Esophagus muscularis mucosa (tissue), 4 donors: ENCODE data around the gene PEX6. TPM values are rescaled to one million over a fixed set of nuclear protein-coding genes. Genes with fewer than 3 reads are reported as not detected.

Source experiments
- DNase-seq: peaks from one replicate; pipeline ENCODE4 v3.0.0-alpha.2; 2017; ENCODE audit errors: extremely low spot score
- H3K27ac ChIP-seq, 4 donors: fragments of 200-600 bp; sonication (generic); replicated peaks in 1 of 4; 1 replicate in 3 of 4; 2 replicates in 1 of 4; pipeline ENCODE4 v1.5.1; 2016 to 2019; ENCODE audit warnings: mild to moderate bottlenecking in 1 of 4
- H3K27me3 ChIP-seq, 4 donors: fragments of 200-600 bp; sonication (generic); one replicate each; pipeline versions ENCODE4 v1.5.1 to v1.6.0; 2016 to 2019
- H3K36me3 ChIP-seq, 4 donors: fragments of 200-600 bp; sonication (generic); one replicate each; pipeline ENCODE4 v1.5.1; 2016 to 2019
- H3K4me1 ChIP-seq, 4 donors: fragments of 200-600 bp; sonication (generic); one replicate each; pipeline ENCODE4 v1.5.1; 2016 to 2019
- H3K4me3 ChIP-seq, 4 donors: fragments of 200-600 bp; sonication (generic); 1 replicate in 2 of 4; 2 replicates in 2 of 4; pipeline ENCODE4 v1.5.1; 2016 to 2019; ENCODE audit warnings: mild to moderate bottlenecking in 4 of 4, moderate library complexity in 1 of 4
- H3K9me3 ChIP-seq, 4 donors: fragments of 200-600 bp; sonication (generic); 1 replicate in 3 of 4; 2 replicates in 1 of 4; pipeline ENCODE4 v1.5.1; 2016 to 2019
- EP300 ChIP-seq: sonication (generic); formaldehyde crosslinking; IDR thresholded peaks from one replicate; pipeline ENCODE4 v1.6.1; 2017; ENCODE audit warnings: antibody characterized with exemption
- POLR2A ChIP-seq: fragments of 450-650 bp; IDR thresholded peaks from one replicate; pipeline ENCODE4 v1.6.1; 2017; ENCODE audit warnings: antibody characterized with exemption, moderate library complexity, mild to moderate bottlenecking, low read depth
- POLR2AphosphoS5 ChIP-seq, 2 donors: sonication (generic); formaldehyde crosslinking; IDR thresholded peaks; one replicate each; pipeline ENCODE4 v1.6.1; 2017; ENCODE audit warnings: antibody characterized with exemption in 2 of 2
- WGBS: methylation state at CpG from one replicate; pipeline ENCODE4 v1.1.5; 2018; 5-methylcytosine and 5-hydroxymethylcytosine counted together
- intact Hi-C: fragments of 100-400 bp; cut with DNase I; formaldehyde crosslinking; loops from one replicate; pipeline ENCODE4 v1.15.1; 2023
- total RNA-seq, 4 donors: library from RNA; depleted of rRNA; stranded (reverse); fragments of >200 nt; gene quantifications; one replicate each; pipeline versions ENCODE4 v1.1.0 to v1.2.1, GENCODE V29; 2016
- TF ChIP-seq, protein P1 (sequence below), 3 experiments: fragments of 200-600 bp in 2 of 3; fragments of 450-650 bp in 1 of 3; sonication (generic) in 2 of 3; IDR thresholded peaks; one replicate each; pipeline ENCODE4 v1.5.1; 2017 to 2019; ENCODE audit warnings: antibody characterized with exemption in 3 of 3, mild to moderate bottlenecking in 2 of 3, moderate library complexity in 1 of 3

Gene PEX6
- total RNA-seq, 4 donors from 2014 or later: 13.4 to 31.3 (median 21.8) TPM

DNA sequence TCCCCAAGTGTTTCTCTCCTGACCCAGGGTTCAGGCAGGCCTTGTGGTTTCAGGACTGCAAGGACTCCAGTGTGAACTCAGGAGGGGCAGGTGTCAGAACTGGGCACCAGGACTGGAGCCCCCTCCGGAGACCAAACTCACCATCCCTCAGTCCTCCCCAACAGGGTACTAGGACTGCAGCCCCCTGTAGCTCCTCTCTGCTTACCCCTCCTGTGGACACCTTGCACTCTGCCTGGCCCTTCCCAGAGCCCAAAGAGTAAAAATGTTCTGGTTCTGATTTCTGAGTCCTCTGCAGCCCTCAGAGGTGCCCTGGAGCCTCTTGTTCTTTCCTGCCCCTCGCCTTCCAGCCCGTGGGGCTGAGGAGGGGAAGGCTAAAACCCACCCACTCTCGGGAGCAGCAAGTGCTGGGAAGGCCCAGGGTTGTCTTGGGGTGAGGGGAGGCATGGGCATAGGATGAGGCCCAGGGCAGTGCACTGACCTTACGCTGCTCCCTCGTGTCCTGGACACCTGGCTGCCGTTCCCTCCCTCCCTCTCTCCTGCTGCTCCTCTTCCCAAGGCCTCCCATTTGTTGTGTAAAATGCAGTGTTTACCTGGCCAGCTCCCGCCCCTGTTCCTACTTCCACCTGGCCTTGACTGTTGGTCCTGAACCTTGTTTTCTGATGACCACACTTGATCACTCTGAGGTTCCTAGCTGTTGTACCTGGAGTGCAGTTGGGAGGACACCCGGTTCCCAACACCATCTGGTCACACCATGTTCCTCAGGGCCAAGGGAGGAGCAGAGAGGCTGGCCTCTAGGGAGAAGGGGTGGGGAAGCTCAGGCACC lies 39.8 kb downstream of the PEX6 start:
- Histone ChIP-seq H3K4me1 (no peaks in the 10 kb centered on the region), H3K36me3 (peaks cover 32 to 97% (median 65%) of the 10 kb centered on the region in 4 donors), H3K4me3 (no peak overlapping the region), H3K9me3 (no peaks in the 10 kb centered on the region), H3K27ac (no peak overlapping the region), H3K27me3 (no peaks in the 10 kb centered on the region)
- DNase-seq: no peak
- WGBS: 85% methylated on average over 9 of the region's 9 CpGs
- intact Hi-C loops: no loop called here
- TF ChIP-seq POLR2AphosphoS5 (IDR thresholded peaks at IDR 0.05) (no peak), POLR2A (no peak), EP300 (no peak)
- TF ChIP-seq, protein P1, sequence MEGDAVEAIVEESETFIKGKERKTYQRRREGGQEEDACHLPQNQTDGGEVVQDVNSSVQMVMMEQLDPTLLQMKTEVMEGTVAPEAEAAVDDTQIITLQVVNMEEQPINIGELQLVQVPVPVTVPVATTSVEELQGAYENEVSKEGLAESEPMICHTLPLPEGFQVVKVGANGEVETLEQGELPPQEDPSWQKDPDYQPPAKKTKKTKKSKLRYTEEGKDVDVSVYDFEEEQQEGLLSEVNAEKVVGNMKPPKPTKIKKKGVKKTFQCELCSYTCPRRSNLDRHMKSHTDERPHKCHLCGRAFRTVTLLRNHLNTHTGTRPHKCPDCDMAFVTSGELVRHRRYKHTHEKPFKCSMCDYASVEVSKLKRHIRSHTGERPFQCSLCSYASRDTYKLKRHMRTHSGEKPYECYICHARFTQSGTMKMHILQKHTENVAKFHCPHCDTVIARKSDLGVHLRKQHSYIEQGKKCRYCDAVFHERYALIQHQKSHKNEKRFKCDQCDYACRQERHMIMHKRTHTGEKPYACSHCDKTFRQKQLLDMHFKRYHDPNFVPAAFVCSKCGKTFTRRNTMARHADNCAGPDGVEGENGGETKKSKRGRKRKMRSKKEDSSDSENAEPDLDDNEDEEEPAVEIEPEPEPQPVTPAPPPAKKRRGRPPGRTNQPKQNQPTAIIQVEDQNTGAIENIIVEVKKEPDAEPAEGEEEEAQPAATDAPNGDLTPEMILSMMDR (IDR thresholded peaks at IDR 0.05): no peak

DNA sequence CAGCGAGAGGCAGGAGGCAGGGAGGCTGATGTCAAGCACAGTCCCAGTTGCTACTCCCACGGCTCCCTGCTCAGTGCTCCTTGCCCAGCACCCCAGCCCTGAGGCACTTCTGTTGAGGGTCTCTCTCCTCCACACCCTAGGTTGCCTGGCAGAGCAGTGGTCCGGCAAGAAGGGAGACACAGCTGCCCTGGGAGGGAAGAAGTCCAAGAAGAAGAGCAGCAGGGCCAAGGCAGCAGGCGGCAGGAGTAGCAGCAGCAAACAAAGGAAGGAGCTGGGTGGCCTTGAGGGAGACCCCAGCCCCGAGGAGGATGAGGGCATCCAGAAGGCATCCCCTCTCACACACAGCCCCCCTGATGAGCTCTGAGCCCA lies 40.6 kb downstream of the PEX6 start:
- no peaks in the 10 kb centered on the region for H3K27me3 ChIP-seq
- no peaks in the 10 kb centered on the region for H3K4me1 ChIP-seq
- 88% methylated on average over 4 of the region's 5 CpGs for WGBS
- peaks cover 32 to 92% (median 67%) of the 10 kb centered on the region in 4 donors for H3K36me3 ChIP-seq
- H3K9me3 ChIP-seq: no peaks in the 10 kb centered on the region
- intact Hi-C loops: no loop called here
- DNase-seq: no peak
- H3K27ac ChIP-seq: no peak overlapping the region
- TF ChIP-seq, protein P1 (IDR thresholded peaks at IDR 0.05): no peak
- no peak for TF ChIP-seq POLR2AphosphoS5 (IDR thresholded peaks at IDR 0.05)
- TF ChIP-seq EP300: no peak
- no peak for TF ChIP-seq POLR2A
- no peak overlapping the region for H3K4me3 ChIP-seq

DNA sequence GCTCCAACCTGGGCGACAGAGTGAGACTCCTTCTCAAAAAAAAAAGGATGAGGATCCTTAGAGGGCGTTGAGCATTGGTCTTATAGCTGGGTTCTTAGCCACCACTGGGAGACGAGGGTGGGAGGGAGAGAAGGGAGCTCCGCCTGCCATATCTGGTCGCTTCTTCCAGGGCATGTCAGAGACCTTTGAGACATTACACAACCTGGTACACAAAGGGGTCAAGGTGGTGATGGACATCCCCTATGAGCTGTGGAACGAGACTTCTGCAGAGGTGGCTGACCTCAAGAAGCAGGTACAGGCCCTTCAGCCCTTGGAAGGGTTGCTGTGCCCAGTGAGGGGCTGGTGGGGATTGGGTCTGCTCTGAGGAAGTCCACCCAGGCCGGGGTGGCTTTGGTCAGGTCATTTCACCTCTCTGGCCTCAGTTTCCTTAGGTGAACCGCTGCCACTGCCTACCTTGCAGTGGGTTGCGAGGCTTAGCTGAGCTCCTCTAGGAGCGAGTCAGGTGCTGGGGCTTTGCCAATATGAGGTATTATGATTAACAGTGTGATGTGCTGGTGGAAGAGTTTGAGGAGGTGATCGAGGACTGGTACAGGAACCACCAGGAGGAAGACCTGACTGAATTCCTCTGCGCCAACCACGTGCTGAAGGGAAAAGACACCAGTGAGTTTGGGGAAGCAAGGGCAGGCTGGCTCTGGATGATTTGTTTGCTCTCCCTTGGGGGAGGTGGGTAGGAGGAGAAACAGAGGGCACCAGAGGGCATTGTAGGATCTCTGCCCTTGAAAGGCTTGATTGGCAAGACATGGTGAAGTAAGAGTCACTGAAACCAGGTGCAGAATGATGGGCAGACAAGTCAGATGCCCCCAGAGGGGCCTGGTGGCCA lies 41.2 kb downstream of the PEX6 start:
- intact Hi-C loops: no loop called here
- no peak overlapping the region for H3K4me3 ChIP-seq
- TF ChIP-seq, protein P1 (IDR thresholded peaks at IDR 0.05): no peak
- TF ChIP-seq POLR2AphosphoS5 (IDR thresholded peaks at IDR 0.05) (no peak), POLR2A (no peak), EP300 (no peak)
- no peaks in the 10 kb centered on the region for H3K27me3 ChIP-seq
- 92% methylated on average over 12 of the region's 13 CpGs for WGBS
- H3K36me3 ChIP-seq: peaks cover 32 to 85% (median 67%) of the 10 kb centered on the region in 4 donors
- no peak for DNase-seq
- no peak overlapping the region for H3K27ac ChIP-seq
- H3K4me1 ChIP-seq: peaks cover 0 to 6% (median 5%) of the 10 kb centered on the region in 4 donors
- H3K9me3 ChIP-seq: no peaks in the 10 kb centered on the region

DNA sequence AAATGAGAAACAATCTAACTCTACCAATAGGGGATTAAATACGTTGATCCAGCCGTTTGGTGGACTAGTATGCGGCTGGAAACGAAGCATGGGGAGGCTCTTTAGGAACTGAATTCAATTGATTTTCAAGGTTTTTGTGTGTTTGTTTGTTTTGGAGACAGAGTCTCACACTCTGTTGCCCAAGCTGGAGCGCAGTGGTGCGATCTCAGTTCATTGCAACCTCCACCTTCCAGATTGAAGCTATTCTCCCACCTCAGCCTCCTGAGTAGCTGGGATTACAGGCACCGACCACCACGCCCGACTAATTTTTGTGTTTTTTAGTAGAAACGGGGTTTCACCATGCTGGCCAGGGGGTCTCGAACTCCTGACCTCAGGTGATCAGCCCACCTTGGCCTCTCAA lies 42.6 kb downstream of the PEX6 start:
- intact Hi-C loops: no loop called here
- H3K36me3 ChIP-seq: peaks cover 32 to 75% (median 64%) of the 10 kb centered on the region in 4 donors

More for the DNA sequence above, 42.6 kb downstream of the PEX6 start:
- Histone ChIP-seq H3K9me3 (no peaks in the 10 kb centered on the region), H3K27ac (no peak overlapping the region), H3K4me3 (no peak overlapping the region), H3K4me1 (peaks cover under 1 to 20% (median 19%) of the 10 kb centered on the region in 4 donors), H3K27me3 (no peaks in the 10 kb centered on the region)
- TF ChIP-seq EP300: no peak
- TF ChIP-seq, protein P1 (IDR thresholded peaks at IDR 0.05): no peak
- TF ChIP-seq POLR2A: no peak
- TF ChIP-seq POLR2AphosphoS5 (IDR thresholded peaks at IDR 0.05): no peak
- 88% methylated on average over 11 of the region's 11 CpGs for WGBS
- DNase-seq: no peak
